ENCODE results near the gene LSMEM2.
A peak's percentile ranks its signal among the peaks of the same experiment; 100 is the strongest.

LSMEM2 gene

DNA sequence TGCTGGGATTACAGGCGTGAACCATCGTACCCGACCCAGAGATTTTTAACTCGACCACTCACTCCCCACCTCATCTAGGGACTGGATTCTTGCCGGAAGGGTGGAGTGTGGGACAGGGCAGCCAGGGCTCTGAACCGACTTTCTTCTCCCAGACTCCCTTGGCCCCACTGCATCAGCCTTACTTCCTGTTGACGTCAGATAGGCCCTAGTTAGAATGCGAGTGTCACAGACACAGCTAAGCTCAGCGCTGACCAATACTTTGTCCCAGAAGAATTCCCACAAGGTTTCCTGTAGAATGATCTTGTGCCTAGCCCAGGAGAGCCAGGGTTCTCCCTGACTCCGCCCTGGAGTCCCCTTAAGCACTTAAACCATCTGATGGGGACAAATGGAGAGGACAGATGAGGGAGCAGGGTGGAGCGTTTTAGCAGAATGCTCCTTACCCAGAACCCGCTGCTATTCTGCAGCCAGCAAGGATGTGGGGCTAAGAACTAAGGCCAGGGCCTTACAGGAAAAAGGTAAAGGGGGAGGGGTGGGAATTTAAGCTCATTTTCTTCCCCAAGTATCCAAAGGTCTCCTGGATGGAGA lies 54.9 kb downstream of the LSMEM2 start:
- DNase-seq (ENCODE audit: insufficient read length, low spot score) (no peak), FAIRE-seq (no peak)
- TF ChIP-seq, protein P1, sequence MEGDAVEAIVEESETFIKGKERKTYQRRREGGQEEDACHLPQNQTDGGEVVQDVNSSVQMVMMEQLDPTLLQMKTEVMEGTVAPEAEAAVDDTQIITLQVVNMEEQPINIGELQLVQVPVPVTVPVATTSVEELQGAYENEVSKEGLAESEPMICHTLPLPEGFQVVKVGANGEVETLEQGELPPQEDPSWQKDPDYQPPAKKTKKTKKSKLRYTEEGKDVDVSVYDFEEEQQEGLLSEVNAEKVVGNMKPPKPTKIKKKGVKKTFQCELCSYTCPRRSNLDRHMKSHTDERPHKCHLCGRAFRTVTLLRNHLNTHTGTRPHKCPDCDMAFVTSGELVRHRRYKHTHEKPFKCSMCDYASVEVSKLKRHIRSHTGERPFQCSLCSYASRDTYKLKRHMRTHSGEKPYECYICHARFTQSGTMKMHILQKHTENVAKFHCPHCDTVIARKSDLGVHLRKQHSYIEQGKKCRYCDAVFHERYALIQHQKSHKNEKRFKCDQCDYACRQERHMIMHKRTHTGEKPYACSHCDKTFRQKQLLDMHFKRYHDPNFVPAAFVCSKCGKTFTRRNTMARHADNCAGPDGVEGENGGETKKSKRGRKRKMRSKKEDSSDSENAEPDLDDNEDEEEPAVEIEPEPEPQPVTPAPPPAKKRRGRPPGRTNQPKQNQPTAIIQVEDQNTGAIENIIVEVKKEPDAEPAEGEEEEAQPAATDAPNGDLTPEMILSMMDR (IDR thresholded peaks at IDR 0.05; ENCODE audit: insufficient read depth, missing control alignments) = no peak

- TF ChIP-seq, protein P1 (IDR thresholded peaks at IDR 0.05; ENCODE audit: insufficient read depth, missing control alignments) = no peak
- FAIRE-seq (no peak), DNase-seq (ENCODE audit: insufficient read length, low spot score) (no peak)
These were observed 55.6 kb downstream of the LSMEM2 start for GRCh38 chr3:50334339-50335075.

- FAIRE-seq (no peak), DNase-seq (ENCODE audit: insufficient read length, low spot score) (no peak)
- TF ChIP-seq, protein P1 (IDR thresholded peaks at IDR 0.05; ENCODE audit: insufficient read depth, missing control alignments) = no peak
These were observed 57.7 kb downstream of the LSMEM2 start for GRCh38 chr3:50336452-50337174.

GRCh38 chr3:50337175-50337861 lies 58.4 kb downstream of the LSMEM2 start:
- FAIRE-seq (no peak), DNase-seq (ENCODE audit: insufficient read length, low spot score) (peak; percentile 100)
- TF ChIP-seq, protein P1 (IDR thresholded peaks at IDR 0.05; ENCODE audit: insufficient read depth, missing control alignments) = no peak

Data from D721Med (cell line).